Measurements from ENCODE around the gene CRB2. TPM values are rescaled to one million over a fixed set of nuclear protein-coding genes. Genes with fewer than 3 reads are reported as not detected.
A peak's percentile ranks its signal among the peaks of the same experiment; 100 is the strongest.

The CRB2 gene
- polyA plus RNA-seq, 3 donors from 2014 or later, result 0.04 TPM; not detected in 2

- Mint-ChIP-seq H3K27ac (no peak overlapping the region), H3K4me3 (no peak overlapping the region), H3K27me3 (ENCODE audit: low read depth in 3 of 3) (peaks cover 2 to 10% (median 6%) of the 10 kb centered on the region in 3 donors)
Observed at GRCh38 chr9:123369296-123369695, 13.3 kb downstream of the CRB2 start.

GRCh38 chr9:123370108-123370507 is 14.1 kb downstream of the CRB2 start:
- no peak for DNase-seq
- Mint-ChIP-seq H3K36me3 (no peaks in the 10 kb centered on the region), H3K27ac (no peak overlapping the region), H3K9me3 (no peaks in the 10 kb centered on the region), H3K4me1 (no peaks in the 10 kb centered on the region), H3K4me3 (no peak overlapping the region), H3K27me3 (ENCODE audit: low read depth in 3 of 3) (peaks cover 2 to 10% (median 8%) of the 10 kb centered on the region in 3 donors)

More at GRCh38 chr9:123369296-123369695, 13.3 kb downstream of the CRB2 start:
- Mint-ChIP-seq H3K4me1 (no peaks in the 10 kb centered on the region), H3K36me3 (no peaks in the 10 kb centered on the region), H3K9me3 (no peaks in the 10 kb centered on the region)
- no peak for DNase-seq

- Mint-ChIP-seq H3K27ac (no peak overlapping the region), H3K4me1 (no peaks in the 10 kb centered on the region), H3K4me3 (no peak overlapping the region), H3K27me3 (ENCODE audit: low read depth in 3 of 3) (peaks cover 2 to 8% (median 7%) of the 10 kb centered on the region in 3 donors), H3K36me3 (no peaks in the 10 kb centered on the region), H3K9me3 (no peaks in the 10 kb centered on the region)
- DNase-seq, result no peak
Observed at GRCh38 chr9:123370526-123371227, 14.7 kb downstream of the CRB2 start.

GRCh38 chr9:123371228-123371584 is 15.2 kb downstream of the CRB2 start:
- Mint-ChIP-seq H3K4me3 (no peak overlapping the region), H3K36me3 (no peaks in the 10 kb centered on the region), H3K4me1 (no peaks in the 10 kb centered on the region), H3K9me3 (no peaks in the 10 kb centered on the region), H3K27ac (no peak overlapping the region), H3K27me3 (ENCODE audit: low read depth in 3 of 3) (peaks cover 2 to 8% (median 7%) of the 10 kb centered on the region in 3 donors)
- DNase-seq, result no peak

GRCh38 chr9:123371805-123372590 is 16.0 kb downstream of the CRB2 start:
- H3K4me3 Mint-ChIP-seq, result peak overlapping the region in 1 of 5 donors; percentile 33

GRCh38 chr9:123372766-123373446 is 16.9 kb downstream of the CRB2 start:
- no peak for DNase-seq
- H3K4me1 Mint-ChIP-seq, result no peaks in the 10 kb centered on the region
- H3K27ac Mint-ChIP-seq, result no peak overlapping the region
- H3K36me3 Mint-ChIP-seq, result no peaks in the 10 kb centered on the region
- H3K27me3 Mint-ChIP-seq (ENCODE audit: low read depth in 3 of 3), result peaks cover 5 to 10% (median 7%) of the 10 kb centered on the region in 3 donors
- no peak overlapping the region for H3K4me3 Mint-ChIP-seq
- H3K9me3 Mint-ChIP-seq, result no peaks in the 10 kb centered on the region

More at GRCh38 chr9:123371805-123372590, 16.0 kb downstream of the CRB2 start:
- peaks cover 5 to 10% (median 7%) of the 10 kb centered on the region in 3 donors for H3K27me3 Mint-ChIP-seq (ENCODE audit: low read depth in 3 of 3)
- DNase-seq, result no peak
- no peaks in the 10 kb centered on the region for H3K36me3 Mint-ChIP-seq
- H3K27ac Mint-ChIP-seq, result no peak overlapping the region
- no peaks in the 10 kb centered on the region for H3K4me1 Mint-ChIP-seq
- H3K9me3 Mint-ChIP-seq, result no peaks in the 10 kb centered on the region

- H3K27ac Mint-ChIP-seq, result no peak overlapping the region
- no peak overlapping the region for H3K4me3 Mint-ChIP-seq
- H3K36me3 Mint-ChIP-seq, result no peaks in the 10 kb centered on the region
- DNase-seq, result no peak
- peaks cover 5 to 10% (median 7%) of the 10 kb centered on the region in 3 donors for H3K27me3 Mint-ChIP-seq (ENCODE audit: low read depth in 3 of 3)
- H3K4me1 Mint-ChIP-seq, result no peaks in the 10 kb centered on the region
- no peaks in the 10 kb centered on the region for H3K9me3 Mint-ChIP-seq
Observed at GRCh38 chr9:123373447-123373923, 17.5 kb downstream of the CRB2 start.

GRCh38 chr9:123373946-123374345 is 17.9 kb downstream of the CRB2 start:
- no peak overlapping the region for H3K4me3 Mint-ChIP-seq
- H3K9me3 Mint-ChIP-seq, result no peaks in the 10 kb centered on the region
- H3K27me3 Mint-ChIP-seq (ENCODE audit: low read depth in 3 of 3), result peaks cover 5 to 8% (median 7%) of the 10 kb centered on the region in 3 donors
- DNase-seq, result no peak
- H3K27ac Mint-ChIP-seq, result no peak overlapping the region
- no peaks in the 10 kb centered on the region for H3K36me3 Mint-ChIP-seq
- no peaks in the 10 kb centered on the region for H3K4me1 Mint-ChIP-seq

GRCh38 chr9:123375469-123376132 is 19.6 kb downstream of the CRB2 start:
- no peak overlapping the region for H3K4me3 Mint-ChIP-seq
- DNase-seq, result no peak
- no peaks in the 10 kb centered on the region for H3K9me3 Mint-ChIP-seq
- no peaks in the 10 kb centered on the region for H3K36me3 Mint-ChIP-seq
- peaks cover 5% of the 10 kb centered on the region in 3 donors for H3K27me3 Mint-ChIP-seq (ENCODE audit: low read depth in 3 of 3)
- H3K27ac Mint-ChIP-seq, result no peak overlapping the region
- H3K4me1 Mint-ChIP-seq, result no peaks in the 10 kb centered on the region

- DNase-seq, result no peak
- no peak overlapping the region for H3K4me3 Mint-ChIP-seq
- H3K36me3 Mint-ChIP-seq, result no peaks in the 10 kb centered on the region
- H3K9me3 Mint-ChIP-seq, result no peaks in the 10 kb centered on the region
- H3K27me3 Mint-ChIP-seq (ENCODE audit: low read depth in 3 of 3), result peaks cover 5% of the 10 kb centered on the region in 3 donors
- no peaks in the 10 kb centered on the region for H3K4me1 Mint-ChIP-seq
- no peak overlapping the region for H3K27ac Mint-ChIP-seq
Observed at GRCh38 chr9:123376218-123377071, 20.4 kb downstream of the CRB2 start.

- Mint-ChIP-seq H3K9me3 (no peaks in the 10 kb centered on the region), H3K27ac (no peak overlapping the region)
Observed at GRCh38 chr9:123377211-123377971, 21.4 kb downstream of the CRB2 start.

GRCh38 chr9:123378025-123378424 is 22.0 kb downstream of the CRB2 start:
- H3K4me3 Mint-ChIP-seq, result no peak overlapping the region

More at GRCh38 chr9:123377211-123377971, 21.4 kb downstream of the CRB2 start:
- H3K27me3 Mint-ChIP-seq (ENCODE audit: low read depth in 3 of 3), result peaks cover 4 to 5% (median 5%) of the 10 kb centered on the region in 3 donors
- H3K36me3 Mint-ChIP-seq, result no peaks in the 10 kb centered on the region
- DNase-seq, result no peak
- H3K4me1 Mint-ChIP-seq, result no peaks in the 10 kb centered on the region
- H3K4me3 Mint-ChIP-seq, result no peak overlapping the region

More at GRCh38 chr9:123378025-123378424, 22.0 kb downstream of the CRB2 start:
- Mint-ChIP-seq H3K27me3 (ENCODE audit: low read depth in 3 of 3) (peaks cover 2 to 5% (median 4%) of the 10 kb centered on the region in 3 donors), H3K9me3 (no peaks in the 10 kb centered on the region), H3K36me3 (no peaks in the 10 kb centered on the region), H3K4me1 (no peaks in the 10 kb centered on the region), H3K27ac (no peak overlapping the region)
- DNase-seq, result no peak
